Keratinocyte (primary cell): ENCODE measurements around the gene IRF8. TPM values are rescaled to one million over a fixed set of nuclear protein-coding genes. Genes with fewer than 3 reads are reported as not detected.

Experiments used
- DNase-seq: peaks from one replicate; pipeline ENCODE4 v3.0.0-alpha.2; 2011; ENCODE audit warnings: low read depth, missing footprints, low spot score
- FAIRE-seq: peaks from 2 replicates; lab custom pipeline; 2011; peaks lifted over from hg19 to GRCh38; lab: Jason Lieb, UNC
- H2AFZ ChIP-seq: 2 replicates; pipeline ENCODE4 v1.6.0; 2012; ENCODE audit warnings: low read length, control low read depth, inconsistent platforms; ENCODE audit not compliant: control insufficient read depth
- H3K27ac ChIP-seq: 2 replicates; pipeline ENCODE4 v1.5.1; 2011; ENCODE audit warnings: low read length; ENCODE audit not compliant: control insufficient read depth, insufficient read depth
- H3K27me3 ChIP-seq: 3 replicates; pipeline ENCODE4 v1.6.0; 2011; ENCODE audit warnings: low read length; ENCODE audit not compliant: control insufficient read depth, insufficient read depth; ENCODE audit errors: extremely low read depth
- H3K36me3 ChIP-seq, 2 experiments: 2 replicates in 1 of 2; 3 replicates in 1 of 2; pipeline ENCODE4 v1.5.1; 2011; ENCODE audit warnings: low read length in 2 of 2, mild to moderate bottlenecking in 1 of 2; ENCODE audit not compliant: control insufficient read depth in 2 of 2, insufficient read depth in 2 of 2; ENCODE audit errors: extremely low read depth in 1 of 2
- H3K4me1 ChIP-seq: 3 replicates; pipeline ENCODE4 v1.5.1; 2011; ENCODE audit warnings: low read length; ENCODE audit not compliant: control insufficient read depth, insufficient read depth; ENCODE audit errors: extremely low read depth
- H3K4me2 ChIP-seq: 3 replicates; pipeline ENCODE4 v1.6.0; 2011; ENCODE audit warnings: low read depth, low read length; ENCODE audit not compliant: control insufficient read depth, insufficient read depth; ENCODE audit errors: extremely low read depth
- H3K4me3 ChIP-seq, 3 experiments: fragments of 200-600 bp in 1 of 3; sonication (generic) in 1 of 3; 2 replicates in 2 of 3; 3 replicates in 1 of 3; pipeline ENCODE4 v1.5.1; 2011 to 2016; ENCODE audit warnings: low read length in 3 of 3, mild to moderate bottlenecking in 3 of 3, control low read depth in 2 of 3, inconsistent platforms in 1 of 3, low read depth in 1 of 3, mixed read lengths in 1 of 3, mixed run types in 1 of 3, moderate library complexity in 1 of 3; ENCODE audit not compliant: control insufficient read depth in 2 of 3, insufficient read depth in 2 of 3; ENCODE audit errors: extremely low read depth in 1 of 3
- H3K79me2 ChIP-seq: 2 replicates; pipeline ENCODE4 v1.6.0; 2012; ENCODE audit warnings: low read length; ENCODE audit not compliant: control insufficient read depth, insufficient read depth
- H3K9ac ChIP-seq: 3 replicates; pipeline ENCODE4 v1.6.0; 2011; ENCODE audit warnings: low read length; ENCODE audit not compliant: control insufficient read depth, insufficient read depth; ENCODE audit errors: extremely low read depth
- H3K9me1 ChIP-seq: 3 replicates; pipeline ENCODE4 v1.6.0; 2011; ENCODE audit warnings: low read length; ENCODE audit not compliant: control insufficient read depth, insufficient read depth; ENCODE audit errors: extremely low read depth
- H3K9me3 ChIP-seq: 2 replicates; pipeline ENCODE4 v1.5.1; 2012; ENCODE audit warnings: low read depth, low read length; ENCODE audit not compliant: control insufficient read depth
- H4K20me1 ChIP-seq: 3 replicates; pipeline ENCODE4 v1.6.0; 2011; ENCODE audit warnings: low read length; ENCODE audit not compliant: control insufficient read depth, insufficient read depth; ENCODE audit errors: extremely low read depth
- CTCF ChIP-seq, 3 experiments: IDR thresholded peaks in 1 of 3; conservative IDR thresholded peaks in 1 of 3; optimal IDR thresholded peaks in 1 of 3; 2 replicates in 2 of 3; 3 replicates in 1 of 3; pipeline versions ENCODE3 to v1.5.1; 2011; ENCODE audit warnings: low read length in 3 of 3, mild to moderate bottlenecking in 3 of 3, moderate library complexity in 2 of 3, control low read depth in 1 of 3, inconsistent platforms in 1 of 3; ENCODE audit not compliant: insufficient read depth in 2 of 3; ENCODE audit errors: extremely low read depth in 1 of 3
- EZH2 ChIP-seq: IDR thresholded peaks from one replicate; pipeline ENCODE4 v1.6.1; 2012; ENCODE audit warnings: inconsistent platforms, mild to moderate bottlenecking, low read length, moderate library complexity
- dilution Hi-C: fragments of 300-500 bp; cut with MboI; formaldehyde crosslinking; loops from one replicate; pipeline ENCODE4 v1.7.0; 2020; ENCODE audit warnings: low sequenced_read_pairs; ENCODE audit not compliant: extremely low pct_ligation_motif_present
- polyA plus RNA-seq, 5 experiments: library from polyadenylated mRNA; depleted of rRNA in 3 of 5; stranded (reverse) in 3 of 5; stranded (forward) in 1 of 5; unstranded in 1 of 5; fragments of >200 nt; gene quantifications; 1 replicate in 1 of 5; 2 replicates in 3 of 5; 3 replicates in 1 of 5; pipeline versions ENCODE4 v1.2.1 to v1.2.3, GENCODE V29; 2011 to 2012; ENCODE audit warnings: missing spikeins in 2 of 5, low read depth in 1 of 5, low replicate concordance in 1 of 5

IRF8 gene
- polyA plus RNA-seq, 1 donor (not counting 4 experiments of a cell fraction or from before 2014, with no cell fraction given) = not detected

DNA sequence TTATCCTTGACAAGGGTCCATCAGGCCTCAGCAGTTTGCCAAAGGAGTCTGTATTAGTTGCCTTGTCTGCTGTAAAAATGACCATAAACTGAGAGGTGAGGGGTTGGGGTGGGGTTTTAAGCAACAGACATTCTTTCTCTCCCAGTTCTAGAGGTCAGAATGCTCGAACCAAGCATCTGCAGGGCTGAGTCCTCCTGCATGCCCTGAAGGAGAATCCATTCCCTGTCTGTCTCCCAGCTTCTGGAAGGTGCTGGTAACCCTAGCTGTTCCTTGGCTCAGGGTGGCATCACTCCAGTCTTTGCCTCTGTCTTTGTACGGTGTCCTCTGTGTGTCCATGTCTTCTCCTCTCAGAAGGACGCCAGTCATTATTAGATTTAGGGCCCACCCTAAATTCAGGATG lies 17.5 kb upstream of the IRF8 start:
- H3K9me3 ChIP-seq = no peaks in the 10 kb centered on the region
- H4K20me1 ChIP-seq = no peaks in the 10 kb centered on the region
- no peaks in the 10 kb centered on the region for H3K9me1 ChIP-seq
- no peak for TF ChIP-seq CTCF (optimal IDR thresholded peaks at IDR 0.05 in 1 of 3, IDR thresholded peaks at IDR 0.05 in 1 of 3, conservative IDR thresholded peaks at IDR 0.05 in 1 of 3; ENCODE audit: extremely low read depth in 1 of 3, insufficient read depth in 2 of 3, low read length in 3 of 3)
- TF ChIP-seq EZH2 = no peak
- no peak overlapping the region for H3K9ac ChIP-seq
- H3K4me3 ChIP-seq = no peak overlapping the region
- dilution Hi-C loops = no loop called here
- no peaks in the 10 kb centered on the region for H3K36me3 ChIP-seq
- no peaks in the 10 kb centered on the region for H3K79me2 ChIP-seq
- no peak overlapping the region for H3K4me2 ChIP-seq
- H2AFZ ChIP-seq = no peak overlapping the region
- no peak overlapping the region for H3K27ac ChIP-seq
- FAIRE-seq = no peak
- H3K4me1 ChIP-seq = no peaks in the 10 kb centered on the region
- H3K27me3 ChIP-seq = peaks cover 26% of the 10 kb centered on the region
- no peak for DNase-seq

DNA sequence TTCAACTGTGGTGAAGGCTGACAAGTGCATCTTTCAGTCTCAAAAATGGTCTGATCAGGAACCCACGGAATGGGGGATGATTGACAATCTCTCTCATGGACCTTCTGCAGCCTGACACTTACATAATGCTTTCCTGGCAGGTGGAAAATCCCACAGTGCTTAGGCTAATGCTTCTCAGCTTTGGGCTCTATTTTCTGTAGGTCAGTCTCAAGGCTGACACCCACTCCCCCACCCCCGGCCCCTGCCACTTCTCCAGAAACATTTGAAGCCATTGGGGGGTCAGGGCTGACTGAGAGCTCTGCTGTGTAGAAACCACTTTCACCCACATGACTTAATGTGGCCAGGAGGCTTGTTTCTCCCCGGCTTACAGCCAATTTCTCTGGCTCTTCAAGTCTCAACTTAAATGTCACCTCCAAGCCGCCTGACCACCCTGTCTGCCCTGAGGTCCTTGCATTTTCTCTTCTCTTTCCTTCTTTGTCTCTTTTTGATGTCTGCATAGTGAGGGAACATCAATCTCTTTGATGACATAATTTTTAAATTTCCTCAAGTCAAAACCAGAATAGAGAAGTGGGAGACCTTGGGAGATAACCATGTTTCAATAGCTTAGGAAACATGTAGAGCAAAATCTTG lies 16.7 kb upstream of the IRF8 start:
- TF ChIP-seq EZH2 (no peak), CTCF (optimal IDR thresholded peaks at IDR 0.05 in 1 of 3, IDR thresholded peaks at IDR 0.05 in 1 of 3, conservative IDR thresholded peaks at IDR 0.05 in 1 of 3; ENCODE audit: extremely low read depth in 1 of 3, insufficient read depth in 2 of 3, low read length in 3 of 3) (no peak)
- no peaks in the 10 kb centered on the region for H3K4me1 ChIP-seq
- no peaks in the 10 kb centered on the region for H4K20me1 ChIP-seq
- H3K9ac ChIP-seq = no peak overlapping the region
- FAIRE-seq = no peak
- H3K4me2 ChIP-seq = no peak overlapping the region
- H3K9me3 ChIP-seq = no peaks in the 10 kb centered on the region
- peaks cover 26% of the 10 kb centered on the region for H3K27me3 ChIP-seq
- H3K79me2 ChIP-seq = no peaks in the 10 kb centered on the region
- no peak overlapping the region for H2AFZ ChIP-seq
- H3K9me1 ChIP-seq = no peaks in the 10 kb centered on the region
- no peak overlapping the region for H3K4me3 ChIP-seq
- dilution Hi-C loops = no loop called here
- no peak for DNase-seq
- H3K36me3 ChIP-seq = no peaks in the 10 kb centered on the region
- no peak overlapping the region for H3K27ac ChIP-seq
